Astrocyte of the cerebellum (primary cell): ENCODE data around the gene TTLL10.
"Not testable (repeated sequence)": the region's sequence is repeated elsewhere in the genome, so short reads cannot be mapped to it uniquely, and the experiment has no call there.

Source experiments
- DNase-seq: peaks from one replicate; pipeline ENCODE4 v3.0.0-alpha.2; 2011; ENCODE audit warnings: low read depth
- H3K4me3 ChIP-seq: 2 replicates; pipeline ENCODE4 v1.5.1; 2011; ENCODE audit warnings: mild to moderate bottlenecking, low read depth, low read length, moderate library complexity
- in situ Hi-C: cut with HindIII; loops from 2 replicates; pipeline ENCODE4 v1.10.0; 2017; ENCODE audit warnings: low sequenced_read_pairs
- TF ChIP-seq, protein P1 (sequence below): IDR thresholded peaks from 2 replicates; pipeline ENCODE4 v1.5.1; 2012; ENCODE audit warnings: low read length, low read depth, moderate library complexity, mild to moderate bottlenecking; ENCODE audit errors: missing control alignments

TTLL10 gene

DNA sequence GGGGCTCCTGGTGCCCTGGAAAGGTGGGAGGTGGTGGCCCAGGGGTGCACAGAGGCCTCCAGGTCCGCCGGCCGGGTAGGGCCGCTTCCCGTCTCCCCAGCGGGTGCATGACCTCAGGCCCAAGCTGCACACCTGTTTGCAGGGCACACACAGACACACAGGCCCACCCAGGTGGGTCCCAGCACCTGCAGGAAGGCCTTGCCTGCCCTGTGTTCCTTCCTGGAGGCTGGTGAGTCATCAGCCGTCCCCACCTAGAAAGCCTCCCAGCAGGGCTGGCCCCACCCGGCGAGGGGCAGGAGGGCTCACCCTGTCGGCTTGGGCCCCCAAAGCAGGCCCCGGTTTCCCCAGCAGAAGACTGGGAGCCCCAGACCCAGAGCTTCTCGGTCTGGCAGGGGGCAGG lies 23.6 kb upstream of the TTLL10 start:
- H3K4me3 ChIP-seq = no peak overlapping the region
- DNase-seq = no peak
- TF ChIP-seq, protein P1, sequence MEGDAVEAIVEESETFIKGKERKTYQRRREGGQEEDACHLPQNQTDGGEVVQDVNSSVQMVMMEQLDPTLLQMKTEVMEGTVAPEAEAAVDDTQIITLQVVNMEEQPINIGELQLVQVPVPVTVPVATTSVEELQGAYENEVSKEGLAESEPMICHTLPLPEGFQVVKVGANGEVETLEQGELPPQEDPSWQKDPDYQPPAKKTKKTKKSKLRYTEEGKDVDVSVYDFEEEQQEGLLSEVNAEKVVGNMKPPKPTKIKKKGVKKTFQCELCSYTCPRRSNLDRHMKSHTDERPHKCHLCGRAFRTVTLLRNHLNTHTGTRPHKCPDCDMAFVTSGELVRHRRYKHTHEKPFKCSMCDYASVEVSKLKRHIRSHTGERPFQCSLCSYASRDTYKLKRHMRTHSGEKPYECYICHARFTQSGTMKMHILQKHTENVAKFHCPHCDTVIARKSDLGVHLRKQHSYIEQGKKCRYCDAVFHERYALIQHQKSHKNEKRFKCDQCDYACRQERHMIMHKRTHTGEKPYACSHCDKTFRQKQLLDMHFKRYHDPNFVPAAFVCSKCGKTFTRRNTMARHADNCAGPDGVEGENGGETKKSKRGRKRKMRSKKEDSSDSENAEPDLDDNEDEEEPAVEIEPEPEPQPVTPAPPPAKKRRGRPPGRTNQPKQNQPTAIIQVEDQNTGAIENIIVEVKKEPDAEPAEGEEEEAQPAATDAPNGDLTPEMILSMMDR = no peak
- in situ Hi-C loops = no loop called here

DNA sequence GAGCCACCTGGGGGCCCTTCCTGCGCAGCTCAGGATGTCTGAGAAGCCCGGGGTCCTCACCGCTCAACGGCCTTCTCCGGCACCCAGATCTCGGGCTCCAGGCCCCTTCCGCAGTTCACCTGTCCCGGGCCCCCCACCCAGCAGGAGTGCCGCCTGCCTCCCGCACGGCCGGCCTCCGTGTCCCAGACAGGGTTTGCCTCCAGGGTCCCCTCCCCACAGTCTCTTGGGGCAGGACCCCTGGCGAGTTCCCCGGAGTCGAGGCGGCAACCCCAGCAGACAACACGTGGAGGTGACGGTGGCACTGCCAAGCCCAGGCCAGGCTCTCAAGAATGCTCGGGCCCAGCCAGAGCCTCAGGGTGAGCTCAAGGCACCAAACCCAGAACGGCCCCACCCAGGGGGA lies 22.4 kb upstream of the TTLL10 start:
- no peak for DNase-seq
- in situ Hi-C loops = no loop called here
- TF ChIP-seq, protein P1 = no peak
- H3K4me3 ChIP-seq = no peak overlapping the region

DNA sequence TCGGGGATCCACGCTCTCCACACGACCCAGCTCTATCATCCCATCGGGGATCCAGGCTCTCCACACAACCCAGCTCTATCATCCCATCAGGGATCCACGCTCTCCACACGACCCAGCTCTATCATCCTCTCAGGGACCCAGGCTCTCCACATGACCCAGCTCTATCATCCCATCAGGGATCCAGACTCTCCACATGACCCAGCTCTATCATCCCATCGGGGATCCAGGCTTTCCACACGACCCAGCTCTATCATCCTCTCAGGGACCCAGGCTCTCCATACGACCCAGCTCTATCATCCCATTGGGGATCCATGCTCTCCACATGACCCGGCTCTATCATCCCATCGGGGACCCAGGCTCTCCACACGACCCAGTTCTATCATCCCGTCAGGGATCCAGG lies 21.2 kb upstream of the TTLL10 start:
- DNase-seq, in situ Hi-C loops, H3K4me3 ChIP-seq: not testable (repeated sequence)

DNA sequence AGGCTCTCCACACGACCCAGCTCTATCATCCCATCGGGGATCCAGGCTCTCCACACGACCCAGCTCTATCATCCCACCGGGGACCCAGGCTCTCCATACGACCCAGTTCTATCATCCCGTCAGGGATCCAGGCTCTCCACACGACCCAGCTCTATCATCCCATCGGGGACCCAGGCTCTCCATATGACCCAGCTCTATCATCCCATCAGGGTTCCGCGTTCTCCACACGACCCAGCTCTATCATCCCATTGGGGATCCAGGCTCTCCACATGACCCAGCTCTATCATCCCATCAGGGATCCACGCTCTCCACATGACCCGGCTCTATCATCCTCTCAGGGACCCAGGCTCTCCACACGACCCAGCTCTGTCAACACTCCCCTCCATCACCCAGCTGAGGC lies 20.5 kb upstream of the TTLL10 start:
- DNase-seq, H3K4me3 ChIP-seq, in situ Hi-C loops: not testable (repeated sequence)

DNA sequence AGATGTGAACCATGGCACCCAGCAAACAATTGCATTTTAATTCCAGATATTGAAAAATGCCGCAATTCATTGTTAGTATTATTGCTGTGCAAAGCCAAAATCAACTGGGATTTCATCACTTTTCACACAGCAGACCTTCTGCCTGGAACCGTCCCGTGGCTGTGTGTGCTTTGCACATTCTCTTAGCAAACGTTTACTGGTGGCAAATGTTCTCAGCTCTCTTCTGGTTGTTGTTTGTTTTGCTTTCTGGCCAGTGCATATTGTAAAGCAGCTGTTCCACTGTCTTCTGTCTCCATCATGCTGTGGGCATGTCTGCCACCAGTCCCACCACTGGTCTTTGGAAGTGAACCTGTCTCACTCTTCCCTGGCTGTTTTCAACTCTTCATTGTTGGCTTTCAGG lies 19.8 kb upstream of the TTLL10 start:
- in situ Hi-C loops = no loop called here
- no peak overlapping the region for H3K4me3 ChIP-seq
- no peak for DNase-seq
- TF ChIP-seq, protein P1 = no peak

DNA sequence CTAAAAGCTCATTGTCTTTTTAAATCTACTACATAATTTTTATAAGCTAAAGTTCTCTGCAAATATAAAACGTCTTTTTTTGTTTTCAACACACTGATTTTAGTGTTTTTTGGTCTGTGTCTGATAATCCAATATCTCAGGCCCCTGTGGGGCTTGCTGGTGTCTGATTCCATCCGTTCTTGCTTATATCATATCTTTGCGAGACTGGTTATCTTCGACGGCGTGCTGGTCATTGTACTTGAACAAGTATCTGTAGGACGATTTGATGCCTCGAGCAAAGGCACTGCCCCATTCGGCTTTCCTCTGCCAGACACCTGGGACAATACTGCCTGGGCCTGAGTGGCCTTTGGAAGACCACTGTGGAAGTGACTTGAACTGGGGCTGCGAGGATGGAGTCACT lies 18.4 kb upstream of the TTLL10 start:
- TF ChIP-seq, protein P1 = no peak
- DNase-seq = no peak
- in situ Hi-C loops = no loop called here
- H3K4me3 ChIP-seq = no peak overlapping the region

DNA sequence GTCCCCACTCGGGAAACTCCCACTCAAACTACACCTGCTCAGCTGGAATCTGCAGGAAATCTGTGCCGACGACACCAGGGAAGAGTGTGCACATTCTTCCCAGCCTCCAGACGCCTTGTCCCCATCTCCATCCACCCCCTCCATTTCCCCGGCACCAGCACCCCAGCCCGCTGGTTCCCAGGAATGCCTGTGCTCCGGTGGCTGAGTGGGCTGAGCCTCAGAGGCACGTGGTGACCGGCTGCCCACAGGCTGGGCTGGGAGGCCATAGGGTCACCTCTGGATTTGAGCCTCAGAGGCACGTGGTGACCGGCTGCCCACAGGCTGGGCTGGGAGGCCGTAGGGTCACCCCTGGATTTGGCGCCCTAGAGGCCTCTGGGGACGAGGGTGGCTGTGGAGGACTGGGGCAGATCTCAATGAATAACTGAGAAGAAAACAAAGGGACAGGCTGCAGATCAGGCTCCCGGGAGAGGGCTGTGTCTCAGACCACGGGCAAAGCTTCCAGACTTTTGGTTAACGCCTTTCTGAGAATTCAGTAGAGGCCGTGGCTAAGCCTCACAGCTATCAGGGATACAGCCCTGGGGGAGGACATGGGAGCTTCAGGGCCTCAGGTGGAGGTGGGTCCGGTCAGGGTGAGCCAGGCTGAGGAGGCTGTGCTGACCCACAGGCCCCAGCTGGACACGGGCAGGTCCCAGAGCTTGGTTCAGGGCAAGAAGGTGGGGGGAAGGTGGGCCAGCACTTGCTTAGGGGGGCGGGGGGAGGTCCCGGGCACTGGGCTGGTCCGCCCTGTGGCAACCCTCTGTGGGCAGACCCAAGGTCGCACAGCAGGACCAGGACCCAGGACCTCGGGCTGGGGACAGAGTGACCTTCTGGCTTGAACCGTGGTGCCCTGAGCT lies 17.3 kb upstream of the TTLL10 start:
- in situ Hi-C loops = no loop called here
- no peak for DNase-seq

More for the DNA sequence above, 17.3 kb upstream of the TTLL10 start:
- no peak overlapping the region for H3K4me3 ChIP-seq
- TF ChIP-seq, protein P1 = no peak
